Amniotic stem cell (primary cell): ENCODE results near the gene MAML1.
A peak's percentile ranks its signal among the peaks of the same experiment; 100 is the strongest.
"Not testable (repeated sequence)": the region's sequence is repeated elsewhere in the genome, so short reads cannot be mapped to it uniquely, and the experiment has no call there.

Experiments
- DNase-seq: peaks from one replicate; lab custom pipeline; 2025; lab: John Stamatoyannopoulos, UW

Gene MAML1

GRCh38 chr5:179732412-179732917, at the start of gene MAML1:
Gene MAML1 (plus strand): TSS chr5:179732822. CDS start chr5:179733113, 291 bp downstream.
- peak; percentile 99 for DNase-seq

GRCh38 chr5:179689212-179689611, 43.4 kb upstream of the MAML1 start:
- not testable (repeated sequence) for DNase-seq

- DNase-seq: no peak
Observed at GRCh38 chr5:179694561-179694960, 38.1 kb upstream of the MAML1 start.

GRCh38 chr5:179696603-179697002, 36.0 kb upstream of the MAML1 start:
- DNase-seq: no peak

- no peak for DNase-seq
Observed at GRCh38 chr5:179697108-179697507, 35.5 kb upstream of the MAML1 start.

- not testable (repeated sequence) for DNase-seq
Observed at GRCh38 chr5:179697543-179697942, 35.1 kb upstream of the MAML1 start.

GRCh38 chr5:179697993-179698934, 34.4 kb upstream of the MAML1 start:
- DNase-seq: peak; percentile 99

- DNase-seq: no peak
Observed at GRCh38 chr5:179698935-179699615, 33.5 kb upstream of the MAML1 start, which contains the start of gene CANX. Gene CANX (plus strand): TSS chr5:179698967. CDS start chr5:179705682, 6,715 bp downstream.

- DNase-seq: no peak
Observed at GRCh38 chr5:179699616-179700237, 32.9 kb upstream of the MAML1 start.

GRCh38 chr5:179700401-179700918, 32.2 kb upstream of the MAML1 start:
- no peak for DNase-seq

- no peak for DNase-seq
Observed at GRCh38 chr5:179716286-179716685, 16.3 kb upstream of the MAML1 start.

GRCh38 chr5:179720222-179720621, 12.4 kb upstream of the MAML1 start:
- no peak for DNase-seq

GRCh38 chr5:179724163-179724562, 8.5 kb upstream of the MAML1 start:
- DNase-seq: no peak

- no peak for DNase-seq
Observed at GRCh38 chr5:179727106-179727505, 5.5 kb upstream of the MAML1 start.

- no peak for DNase-seq
Observed at GRCh38 chr5:179729303-179729702, 3.3 kb upstream of the MAML1 start.

GRCh38 chr5:179729727-179730126, 2.9 kb upstream of the MAML1 start:
- DNase-seq: no peak

- no peak for DNase-seq
Observed at GRCh38 chr5:179730356-179730755, 2.3 kb upstream of the MAML1 start.

- no peak for DNase-seq
Observed at GRCh38 chr5:179730852-179731251, 1.8 kb upstream of the MAML1 start.

- DNase-seq: peak; percentile 30
Observed at GRCh38 chr5:179731791-179732411, 721 bp upstream of the MAML1 start.

GRCh38 chr5:179732918-179733771, 523 bp downstream of the MAML1 start:
- DNase-seq: no peak

GRCh38 chr5:179733772-179734126, 1.1 kb downstream of the MAML1 start:
- DNase-seq: no peak
